NOMO-1 treated with DMSO at 0.1 percent for 48 hours (cell line): ENCODE data around the gene CAMK2D.
A peak's percentile ranks its signal among the peaks of the same experiment; 100 is the strongest.

Experiments
- DNase-seq: peaks from one replicate; lab custom pipeline; 2025; ENCODE audit not compliant: unreplicated experiment; lab: John Stamatoyannopoulos, UW

The CAMK2D gene

GRCh38 chr4:113613503-113613902 is 148.0 kb downstream of the CAMK2D start:
- no peak for DNase-seq

GRCh38 chr4:113610537-113610936 is 151.0 kb downstream of the CAMK2D start:
- DNase-seq = no peak

- no peak for DNase-seq
These were observed 153.5 kb downstream of the CAMK2D start for GRCh38 chr4:113607998-113608397.

- DNase-seq = no peak
These were observed 154.3 kb downstream of the CAMK2D start for GRCh38 chr4:113607147-113607720.

GRCh38 chr4:113604955-113605354 is 156.6 kb downstream of the CAMK2D start:
- DNase-seq = no peak

GRCh38 chr4:113603911-113604310 is 157.6 kb downstream of the CAMK2D start:
- no peak for DNase-seq

- DNase-seq = no peak
These were observed 158.8 kb downstream of the CAMK2D start for GRCh38 chr4:113602646-113603228.

- DNase-seq = no peak
These were observed 159.9 kb downstream of the CAMK2D start for GRCh38 chr4:113601636-113602035.

- DNase-seq = no peak
These were observed 165.1 kb downstream of the CAMK2D start for GRCh38 chr4:113596396-113596795.

GRCh38 chr4:113594231-113594556 is 167.3 kb downstream of the CAMK2D start:
- DNase-seq = no peak

- peak; percentile 68 for DNase-seq
These were observed 167.9 kb downstream of the CAMK2D start for GRCh38 chr4:113593400-113594230.

- DNase-seq = no peak
These were observed 169.6 kb downstream of the CAMK2D start for GRCh38 chr4:113591982-113592381.

- DNase-seq = peak; percentile 70
These were observed 172.5 kb downstream of the CAMK2D start for GRCh38 chr4:113588895-113589668.

- DNase-seq = no peak
These were observed 173.8 kb downstream of the CAMK2D start for GRCh38 chr4:113587640-113588275.

GRCh38 chr4:113587156-113587555 is 174.4 kb downstream of the CAMK2D start:
- DNase-seq = no peak

GRCh38 chr4:113586072-113586471 is 175.5 kb downstream of the CAMK2D start:
- peak; percentile 80 for DNase-seq

GRCh38 chr4:113584407-113585150 is 177.0 kb downstream of the CAMK2D start:
- no peak for DNase-seq

GRCh38 chr4:113582737-113583136 is 178.8 kb downstream of the CAMK2D start:
- DNase-seq = no peak

GRCh38 chr4:113579360-113579759 is 182.2 kb downstream of the CAMK2D start:
- no peak for DNase-seq

GRCh38 chr4:113576947-113577678 is 184.4 kb downstream of the CAMK2D start:
- no peak for DNase-seq
